Gastrocnemius medialis (tissue), 4 donors: Measurements from ENCODE around the gene MTRR. TPM values are rescaled to one million over a fixed set of nuclear protein-coding genes. Genes with fewer than 3 reads are reported as not detected.
A peak's percentile ranks its signal among the peaks of the same experiment; 100 is the strongest.

ENCODE experiments used
- ATAC-seq, 2 donors: fragments of 150-250 bp; one replicate each; pipeline ENCODE4 v1.9.1; 2016
- DNase-seq, 2 donors: peaks; one replicate each; pipeline ENCODE4 v3.0.0-alpha.2; 2019
- H3K27ac ChIP-seq, 4 donors: fragments of 200-600 bp; sonication (generic); 1 replicate in 1 of 4; 2 replicates in 3 of 4; pipeline ENCODE4 v1.5.1; 2016 to 2018; ENCODE audit warnings: mild to moderate bottlenecking in 2 of 4, moderate library complexity in 1 of 4
- H3K27me3 ChIP-seq, 3 donors: fragments of 200-600 bp; sonication (generic) in 2 of 3; 1 replicate in 1 of 3; 2 replicates in 2 of 3; pipeline versions ENCODE4 v1.5.1 to v1.6.0; 2016 to 2019; ENCODE audit warnings: mild to moderate bottlenecking in 1 of 3, moderate library complexity in 1 of 3
- H3K36me3 ChIP-seq, 2 donors: fragments of 200-600 bp; sonication (generic) in 1 of 2; one replicate each; pipeline ENCODE4 v1.5.1; 2017 to 2018
- H3K4me1 ChIP-seq, 2 donors: fragments of 200-600 bp; sonication (generic) in 1 of 2; one replicate each; pipeline ENCODE4 v1.5.1; 2016 to 2017; ENCODE audit warnings: mild to moderate bottlenecking in 2 of 2
- H3K4me3 ChIP-seq, 4 donors: fragments of 200-600 bp; sonication (generic) in 3 of 4; 1 replicate in 1 of 4; 2 replicates in 3 of 4; pipeline ENCODE4 v1.5.1; 2016 to 2019; ENCODE audit warnings: mild to moderate bottlenecking in 2 of 4
- H3K9me3 ChIP-seq, 3 donors: fragments of 200-600 bp; sonication (generic) in 2 of 3; 1 replicate in 1 of 3; 2 replicates in 2 of 3; pipeline ENCODE4 v1.5.1; 2016 to 2019
- CTCF ChIP-seq, 5 experiments: fragments of 450-650 bp in 3 of 5; fragments of 200-600 bp in 2 of 5; sonication (generic) in 2 of 5; IDR thresholded peaks in 4 of 5; conservative IDR thresholded peaks in 1 of 5; 1 replicate in 4 of 5; 2 replicates in 1 of 5; pipeline ENCODE4 v1.5.1; 2016 to 2019; ENCODE audit warnings: antibody characterized with exemption in 5 of 5, mild to moderate bottlenecking in 3 of 5, moderate library complexity in 3 of 5
- POLR2A ChIP-seq, 2 donors: fragments of 450-650 bp; IDR thresholded peaks; one replicate each; pipeline ENCODE4 v1.6.1; 2017; ENCODE audit warnings: antibody characterized with exemption in 2 of 2, mild to moderate bottlenecking in 2 of 2, moderate library complexity in 2 of 2
- in situ Hi-C, 4 donors: fragments of 200-750 bp; cut with MboI; loops; one replicate each; pipeline versions ENCODE4 v1.15.0 to v1.8.0; 2017; ENCODE audit warnings: low sequenced_read_pairs in 4 of 4
- intact Hi-C: fragments of 100-400 bp; cut with DNase I; formaldehyde crosslinking; loops from one replicate; pipeline ENCODE4 v1.15.1; 2023; ENCODE audit warnings: low total_unique reads
- total RNA-seq, 4 donors: library from RNA; depleted of rRNA; stranded (reverse); fragments of >200 nt; gene quantifications; one replicate each; pipeline versions ENCODE4 v1.1.0 to v1.2.3, GENCODE V29; 2016

The MTRR gene
- total RNA-seq, 4 donors from 2014 or later: 27.9 to 75.1 (median 50.8) TPM

GRCh38 chr5:7852542-7852941, 16.4 kb upstream of the MTRR start:
- Histone ChIP-seq H3K27me3 (peaks cover 19 to 30% (median 20%) of the 10 kb centered on the region in 3 donors), H3K36me3 (no peaks in the 10 kb centered on the region), H3K4me3 (no peak overlapping the region), H3K4me1 (peaks cover 0 to 13% of the 10 kb centered on the region in 2 donors), H3K9me3 (no peaks in the 10 kb centered on the region), H3K27ac (no peak overlapping the region)
- ATAC-seq (no peak), DNase-seq (no peak)
- TF ChIP-seq POLR2A (IDR thresholded peaks at IDR 0.05) (no peak), CTCF (IDR thresholded peaks at IDR 0.05 in 4 of 5, conservative IDR thresholded peaks at IDR 0.05 in 1 of 5) (no peak)
- in situ Hi-C loops: loop anchor here in 2 of 4 donors (25.0 kb wide), 2 partner anchors 610 to 1215 kb away; partner anchors contain the start of genes NSUN2 (in 2 of the 2) and SRD5A1 (in 2 of the 2)
- intact Hi-C loops: no loop called here

DNA sequence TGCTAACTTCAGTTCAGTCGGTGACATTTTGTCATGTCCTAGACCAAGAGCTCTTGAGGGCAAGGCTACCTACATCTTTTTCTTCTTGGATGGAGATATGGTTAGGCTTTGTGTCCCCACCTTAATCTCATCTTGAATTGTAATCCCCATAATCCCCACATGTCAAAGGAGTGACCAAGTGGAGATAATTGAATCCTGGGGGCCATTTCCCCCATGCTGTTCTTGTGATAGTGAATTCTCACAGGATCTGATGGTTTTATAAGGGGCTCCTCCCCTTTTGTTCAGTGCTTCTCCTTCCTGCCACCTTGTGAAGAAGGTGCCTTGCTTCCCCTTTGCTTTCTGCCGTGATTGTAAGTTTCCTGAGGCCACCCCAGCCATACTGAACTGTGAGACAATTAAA, 16.0 kb upstream of the MTRR start:
- in situ Hi-C loops: loop anchor here in 2 of 4 donors (25.0 kb wide), 2 partner anchors 609 to 1216 kb away; partner anchors contain the start of genes NSUN2 (in 2 of the 2) and SRD5A1 (in 2 of the 2)
- DNase-seq: no peak
- intact Hi-C loops: no loop called here

GRCh38 chr5:7855611-7856010, 13.3 kb upstream of the MTRR start:
- H3K27me3 ChIP-seq: peaks cover 0 to 5% (median 4%) of the 10 kb centered on the region in 3 donors
- TF ChIP-seq POLR2A (IDR thresholded peaks at IDR 0.05) (no peak), CTCF (IDR thresholded peaks at IDR 0.05 in 4 of 5, conservative IDR thresholded peaks at IDR 0.05 in 1 of 5) (no peak)
- intact Hi-C loops (no loop called here), in situ Hi-C loops (loop anchor here in 2 of 4 donors (25.0 kb wide), 2 partner anchors 607 to 1218 kb away; partner anchors contain the start of genes NSUN2 (in 2 of the 2) and SRD5A1 (in 2 of the 2))
- ATAC-seq (no peak), DNase-seq (no peak)
- H3K4me1 ChIP-seq: peaks cover 0 to 4% of the 10 kb centered on the region in 2 donors
- H3K27ac ChIP-seq: no peak overlapping the region
- no peak overlapping the region for H3K4me3 ChIP-seq
- peaks cover 0 to 20% of the 10 kb centered on the region in 2 donors for H3K36me3 ChIP-seq
- no peaks in the 10 kb centered on the region for H3K9me3 ChIP-seq

More for the DNA sequence above, 16.0 kb upstream of the MTRR start:
- H3K27me3 ChIP-seq: peaks cover 19 to 26% (median 20%) of the 10 kb centered on the region in 3 donors
- no peak overlapping the region for H3K4me3 ChIP-seq
- TF ChIP-seq POLR2A (IDR thresholded peaks at IDR 0.05): no peak
- no peak for TF ChIP-seq CTCF (IDR thresholded peaks at IDR 0.05 in 4 of 5, conservative IDR thresholded peaks at IDR 0.05 in 1 of 5)
- no peaks in the 10 kb centered on the region for H3K36me3 ChIP-seq
- no peak for ATAC-seq
- H3K9me3 ChIP-seq: no peaks in the 10 kb centered on the region
- H3K27ac ChIP-seq: no peak overlapping the region
- peaks cover 0 to 13% of the 10 kb centered on the region in 2 donors for H3K4me1 ChIP-seq

DNA sequence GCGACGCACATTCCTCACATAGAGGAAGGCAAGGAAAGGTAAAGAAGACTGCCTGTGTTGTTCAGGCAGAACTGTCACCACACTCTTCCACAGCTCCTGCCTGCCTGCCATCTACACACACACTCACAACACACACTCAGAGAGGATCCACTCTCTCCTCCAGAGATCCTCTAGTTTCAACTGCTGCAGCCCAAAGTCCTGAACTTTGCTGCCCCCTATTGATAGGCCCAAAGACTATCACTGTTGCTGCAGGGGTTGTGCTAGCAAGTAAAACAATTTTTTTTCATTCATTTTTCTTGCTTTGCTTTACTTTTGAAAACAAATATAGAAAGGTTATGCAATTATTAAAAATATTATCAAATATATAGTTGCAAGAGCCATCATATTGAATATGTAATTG, 12.1 kb upstream of the MTRR start:
- peak in 1 of 2 donors; percentile 68 for ATAC-seq

More for the DNA sequence above, 12.1 kb upstream of the MTRR start:
- DNase-seq: no peak
- in situ Hi-C loops: loop anchor here in 2 of 4 donors (25.0 kb wide), 2 partner anchors 605 to 1220 kb away; partner anchors contain the start of genes NSUN2 (in 2 of the 2) and SRD5A1 (in 2 of the 2)
- no peak overlapping the region for H3K4me3 ChIP-seq
- TF ChIP-seq CTCF (IDR thresholded peaks at IDR 0.05 in 4 of 5, conservative IDR thresholded peaks at IDR 0.05 in 1 of 5) (peak; percentile 14 to 72 (median 44)), POLR2A (IDR thresholded peaks at IDR 0.05) (no peak)
- H3K27ac ChIP-seq: no peak overlapping the region
- peaks cover 6 to 32% of the 10 kb centered on the region in 2 donors for H3K36me3 ChIP-seq
- no peaks in the 10 kb centered on the region for H3K9me3 ChIP-seq
- no peaks in the 10 kb centered on the region for H3K4me1 ChIP-seq
- no peaks in the 10 kb centered on the region for H3K27me3 ChIP-seq
- intact Hi-C loops: no loop called here
